ENCODE measurements around the gene SAMMSON.

Gene SAMMSON

DNA sequence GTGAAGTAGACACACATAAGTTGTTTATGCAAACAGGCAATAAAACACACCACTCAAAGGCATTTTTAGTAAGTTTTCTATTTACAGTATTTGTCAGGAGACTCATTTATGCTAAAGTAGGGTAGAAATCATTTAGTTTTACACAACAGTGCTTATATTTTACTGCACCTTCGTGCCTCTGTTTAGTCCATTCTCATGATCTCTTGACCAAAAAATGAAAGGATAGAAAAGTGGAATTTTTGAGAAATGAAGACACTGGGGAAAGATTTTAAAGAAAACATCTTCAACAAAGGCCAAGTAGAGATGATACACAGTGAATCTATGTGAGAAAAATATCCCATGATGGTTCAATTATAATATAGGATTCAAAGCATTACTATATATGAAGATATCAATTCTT lies 114.9 kb downstream of the SAMMSON start:
- TF ChIP-seq, protein P1, sequence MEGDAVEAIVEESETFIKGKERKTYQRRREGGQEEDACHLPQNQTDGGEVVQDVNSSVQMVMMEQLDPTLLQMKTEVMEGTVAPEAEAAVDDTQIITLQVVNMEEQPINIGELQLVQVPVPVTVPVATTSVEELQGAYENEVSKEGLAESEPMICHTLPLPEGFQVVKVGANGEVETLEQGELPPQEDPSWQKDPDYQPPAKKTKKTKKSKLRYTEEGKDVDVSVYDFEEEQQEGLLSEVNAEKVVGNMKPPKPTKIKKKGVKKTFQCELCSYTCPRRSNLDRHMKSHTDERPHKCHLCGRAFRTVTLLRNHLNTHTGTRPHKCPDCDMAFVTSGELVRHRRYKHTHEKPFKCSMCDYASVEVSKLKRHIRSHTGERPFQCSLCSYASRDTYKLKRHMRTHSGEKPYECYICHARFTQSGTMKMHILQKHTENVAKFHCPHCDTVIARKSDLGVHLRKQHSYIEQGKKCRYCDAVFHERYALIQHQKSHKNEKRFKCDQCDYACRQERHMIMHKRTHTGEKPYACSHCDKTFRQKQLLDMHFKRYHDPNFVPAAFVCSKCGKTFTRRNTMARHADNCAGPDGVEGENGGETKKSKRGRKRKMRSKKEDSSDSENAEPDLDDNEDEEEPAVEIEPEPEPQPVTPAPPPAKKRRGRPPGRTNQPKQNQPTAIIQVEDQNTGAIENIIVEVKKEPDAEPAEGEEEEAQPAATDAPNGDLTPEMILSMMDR (IDR thresholded peaks at IDR 0.05; ENCODE audit: insufficient read depth, low read depth, low read length, missing control alignments), result no peak

GRCh38 chr3:70119879-70120278 lies 120.3 kb downstream of the SAMMSON start:
- TF ChIP-seq, protein P1 (IDR thresholded peaks at IDR 0.05; ENCODE audit: insufficient read depth, low read depth, low read length, missing control alignments), result no peak
- no peak overlapping the region for H3K4me3 ChIP-seq (ENCODE audit: low read length)
- DNase-seq (ENCODE audit: low read depth), result no peak

More for the DNA sequence above, 114.9 kb downstream of the SAMMSON start:
- no peak for DNase-seq (ENCODE audit: low read depth)
- no peak overlapping the region for H3K4me3 ChIP-seq (ENCODE audit: low read length)

Data from epithelial cell of esophagus (primary cell).